Measurements from ENCODE around the gene SLC11A2.
A peak's percentile ranks its signal among the peaks of the same experiment; 100 is the strongest.
"Not testable (repeated sequence)": the region's sequence is repeated elsewhere in the genome, so short reads cannot be mapped to it uniquely, and the experiment has no call there.

The SLC11A2 gene

DNA sequence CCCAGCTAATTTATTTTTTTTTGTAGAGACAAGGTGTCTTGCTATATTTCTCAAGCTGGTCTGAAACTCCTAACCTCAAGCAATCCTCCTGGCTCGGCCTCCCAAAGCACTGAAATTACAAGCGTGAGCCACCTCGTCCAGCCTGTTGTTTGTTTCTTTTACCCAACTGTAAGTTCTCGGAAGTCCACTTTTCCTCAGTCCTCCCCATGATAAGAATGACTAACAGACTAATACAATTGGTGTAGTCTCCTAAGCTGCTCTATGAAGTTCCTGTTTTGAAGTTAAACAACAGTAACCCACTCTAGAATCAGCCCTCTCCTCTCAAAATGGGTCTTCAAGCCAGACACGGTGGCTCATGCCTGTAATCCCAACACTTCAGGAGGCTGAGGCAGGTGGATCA is 37.3 kb downstream of the SLC11A2 start:
- no peak for DNase-seq

DNA sequence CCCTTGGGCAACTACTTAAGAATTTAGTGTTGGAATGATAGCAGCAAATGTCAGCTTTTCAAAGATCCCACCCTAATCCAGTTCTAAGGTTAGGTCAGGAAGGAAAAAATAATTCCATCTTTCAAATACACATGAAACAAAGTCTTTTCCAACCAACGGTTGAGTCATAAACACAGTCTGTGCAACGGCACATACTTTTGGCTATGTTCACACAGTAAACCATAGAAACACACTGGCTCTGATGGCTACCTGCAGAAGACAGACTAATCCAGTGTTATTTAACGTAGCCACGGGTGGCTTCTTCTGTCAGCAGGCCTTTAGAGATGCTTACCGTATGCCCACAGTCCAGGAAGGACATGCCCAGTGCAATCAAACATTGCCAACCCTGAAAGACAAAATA is 38.1 kb downstream of the SLC11A2 start:
- DNase-seq: no peak

DNA sequence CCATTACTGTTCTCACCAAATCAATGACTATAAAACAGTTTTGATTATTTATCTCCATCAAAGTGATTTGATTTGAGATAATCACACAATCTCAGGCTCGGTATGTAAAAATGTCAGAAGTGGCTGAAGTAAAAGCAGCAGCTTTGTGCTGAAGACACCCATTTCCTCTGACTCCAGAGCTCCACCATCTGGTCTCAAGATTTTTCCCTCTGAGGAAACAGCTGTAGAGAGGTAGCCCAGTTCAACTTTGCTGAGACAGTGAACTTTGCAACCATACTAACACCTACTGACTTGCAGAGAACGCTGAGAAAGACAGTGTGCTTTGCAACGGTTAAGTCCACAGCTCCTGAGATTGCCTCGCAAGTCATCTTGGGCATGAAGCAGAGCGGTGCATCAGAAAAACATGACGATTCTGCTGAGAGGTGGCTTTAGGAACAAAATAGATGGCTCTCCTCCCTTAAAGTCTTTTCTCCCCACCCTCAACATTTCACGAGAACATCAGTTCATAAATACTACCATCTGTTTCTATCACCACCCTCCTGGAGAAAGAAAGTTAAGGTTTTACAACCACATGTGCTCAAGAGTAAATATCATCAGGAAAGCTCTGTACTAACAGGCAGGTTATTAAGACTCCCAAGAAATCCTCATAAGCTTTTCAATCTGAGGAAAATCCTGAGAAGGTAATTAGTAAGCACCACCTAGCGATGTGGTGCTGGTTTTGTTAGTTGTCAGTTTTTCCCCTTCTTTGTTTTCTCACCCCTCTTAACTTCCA is 39.0 kb downstream of the SLC11A2 start:
- DNase-seq: peak in 4 of 6 experiments; percentile 6 to 41 (median 22)

DNA sequence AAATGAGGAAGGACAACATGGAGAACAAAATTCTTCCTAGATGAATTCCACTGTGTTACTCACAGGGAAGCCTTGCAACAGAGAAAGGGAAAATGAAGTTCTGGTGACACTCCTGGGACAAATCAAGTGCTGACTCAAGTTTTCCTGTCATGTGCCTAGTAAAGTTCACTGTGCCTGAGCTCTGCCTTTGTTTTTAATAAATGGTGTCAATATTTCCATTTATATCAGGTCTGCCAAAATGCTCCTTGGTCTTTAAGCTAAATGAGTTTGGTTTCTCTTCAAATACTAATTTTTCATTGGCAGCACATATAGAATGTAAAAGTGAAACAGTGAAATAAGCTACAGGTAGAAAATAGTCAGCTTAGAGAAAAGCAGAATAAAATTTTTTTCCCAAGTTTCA is 40.9 kb downstream of the SLC11A2 start:
- DNase-seq: no peak

DNA sequence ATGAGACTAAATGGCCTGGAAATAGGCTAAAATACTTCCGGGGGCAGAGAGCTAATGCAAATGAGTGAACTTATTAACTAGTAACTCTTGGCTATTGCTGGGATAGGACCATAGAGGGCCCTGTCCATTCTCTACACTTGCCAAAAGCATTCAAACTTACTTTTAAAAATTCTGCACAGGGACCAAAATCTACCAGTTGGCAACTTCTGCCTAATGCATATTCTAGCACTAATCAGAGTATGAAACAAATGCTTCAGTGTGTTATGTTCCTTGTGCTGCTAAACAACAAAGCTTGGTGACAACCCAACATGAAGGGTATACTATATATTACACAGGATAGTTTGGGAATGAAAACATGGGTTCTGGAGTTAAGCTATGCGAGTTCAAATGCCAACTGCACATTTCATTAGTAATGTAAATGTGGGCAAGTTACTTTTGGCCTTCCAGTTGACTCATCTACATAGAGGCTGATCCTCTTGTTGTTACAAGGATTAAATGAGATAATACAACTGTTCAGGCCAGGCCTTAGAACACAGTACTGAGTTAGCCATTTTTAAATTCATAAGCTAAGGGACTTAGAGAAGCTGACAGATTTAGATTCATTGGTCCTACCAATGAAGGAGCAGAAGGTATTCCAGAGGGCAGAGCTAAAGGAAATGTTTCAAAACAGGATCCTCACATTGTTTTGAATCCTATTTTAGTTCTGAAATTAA is 41.4 kb downstream of the SLC11A2 start:
- DNase-seq: no peak

DNA sequence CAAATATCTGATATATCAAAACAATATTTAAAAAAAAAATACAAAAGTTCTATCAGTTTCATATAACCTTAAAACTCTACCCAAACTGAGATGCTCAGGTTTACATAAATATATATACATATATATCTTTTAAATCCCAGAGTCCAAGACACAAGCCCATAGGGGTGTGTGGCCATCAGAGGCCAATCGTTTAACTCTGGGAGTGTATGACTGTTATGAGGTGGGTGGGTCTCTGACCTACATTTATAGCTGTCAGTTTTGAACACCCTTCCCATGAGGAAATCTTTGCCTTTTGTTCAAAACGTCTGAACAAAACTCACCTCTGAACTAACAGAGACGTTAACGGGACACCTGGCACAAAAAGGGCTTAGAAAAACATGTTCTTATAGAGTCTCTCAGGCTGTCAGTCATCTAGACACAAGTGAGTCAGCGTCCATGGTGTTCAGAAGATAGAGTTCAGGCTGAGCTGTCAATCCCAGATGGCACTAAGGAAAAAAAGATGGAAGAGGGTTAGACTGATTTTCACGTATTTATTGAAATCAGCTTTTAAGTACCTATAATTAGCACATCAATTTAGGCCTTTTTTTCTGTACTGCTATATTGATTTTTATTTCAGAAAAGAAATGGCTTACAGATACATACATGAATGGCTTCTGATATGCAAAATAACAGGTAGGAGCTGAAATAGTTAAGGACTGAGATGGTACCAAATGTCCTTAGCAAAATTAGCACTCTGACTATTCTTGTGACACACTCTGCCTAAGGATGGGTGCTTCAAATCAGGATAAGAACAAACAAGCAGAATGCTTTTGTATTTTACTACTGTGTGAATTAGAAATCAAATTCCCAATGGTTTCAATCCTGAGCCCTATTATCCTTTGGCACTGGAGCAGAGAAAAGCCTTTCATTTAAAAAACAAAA is 44.6 kb downstream of the SLC11A2 start:
- no peak for DNase-seq

DNA sequence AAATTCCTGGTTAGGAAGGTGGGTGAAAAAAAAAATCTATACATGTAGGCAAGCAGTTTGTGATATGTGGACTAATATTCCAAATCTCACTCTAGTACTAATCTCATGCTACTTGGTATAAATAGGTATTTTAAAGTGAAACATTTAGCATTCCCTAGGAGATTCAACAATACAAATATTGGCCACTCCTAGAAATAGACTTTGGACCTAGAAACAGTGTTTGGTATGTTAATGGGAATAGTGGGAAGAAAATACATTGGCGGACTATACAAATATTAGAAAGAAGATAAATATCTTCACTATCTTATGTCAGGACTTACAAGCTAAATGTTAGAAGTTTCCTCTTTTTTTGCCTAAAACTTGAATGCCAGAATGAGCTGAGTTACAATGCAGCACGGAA is 45.6 kb downstream of the SLC11A2 start:
- no peak for DNase-seq

DNA sequence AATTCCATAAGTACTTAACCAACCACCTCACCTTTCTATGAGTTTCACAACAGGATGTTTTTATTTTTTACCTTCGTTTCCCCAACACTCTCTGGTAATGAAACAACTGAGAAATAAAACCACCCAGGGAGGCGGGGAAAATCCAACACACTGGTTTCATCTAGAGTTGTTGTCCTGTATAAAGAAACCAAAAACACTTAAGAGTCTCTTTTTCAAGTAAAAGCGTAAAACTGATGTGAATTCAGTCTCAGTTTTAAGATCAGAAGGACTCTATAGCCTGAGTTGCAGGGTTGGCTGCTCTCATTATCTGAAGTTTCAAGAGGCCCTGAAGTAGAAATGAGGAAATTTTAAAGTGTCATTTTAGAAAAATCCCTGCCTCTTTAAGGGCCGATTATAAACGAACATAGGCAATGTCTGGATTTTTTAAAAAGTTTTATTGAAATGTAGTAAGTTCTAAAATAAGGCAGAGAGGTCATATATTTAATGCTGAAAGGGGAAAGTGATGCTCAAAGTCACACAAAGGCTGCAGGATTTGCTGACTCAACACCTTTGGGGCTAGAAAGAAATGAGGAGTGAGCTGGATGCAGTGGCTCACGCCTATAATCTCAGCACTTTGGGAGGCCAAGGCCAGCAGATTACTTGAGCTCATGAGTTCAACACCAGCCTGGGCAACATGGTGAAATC is 46.7 kb downstream of the SLC11A2 start:
- no peak for DNase-seq

DNA sequence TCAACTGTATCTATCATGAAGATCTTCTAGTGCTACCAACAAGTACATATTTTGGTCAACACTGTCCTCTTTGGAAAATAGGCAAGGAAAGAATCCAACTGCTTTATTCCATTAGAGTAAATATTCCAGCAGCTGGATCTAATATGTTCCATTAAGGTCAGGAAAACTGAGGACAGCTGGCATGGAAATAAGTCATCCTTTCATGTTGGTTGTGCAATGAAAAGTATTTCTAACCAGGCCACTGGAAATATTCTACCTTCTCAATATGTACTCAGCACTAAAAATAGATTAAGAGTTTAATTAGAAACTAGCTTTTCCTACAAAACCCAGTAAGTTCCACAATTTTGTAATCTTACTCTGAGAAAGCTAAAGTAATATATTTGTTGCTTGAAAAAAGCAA is 54.2 kb downstream of the SLC11A2 start:
- DNase-seq: no peak

DNA sequence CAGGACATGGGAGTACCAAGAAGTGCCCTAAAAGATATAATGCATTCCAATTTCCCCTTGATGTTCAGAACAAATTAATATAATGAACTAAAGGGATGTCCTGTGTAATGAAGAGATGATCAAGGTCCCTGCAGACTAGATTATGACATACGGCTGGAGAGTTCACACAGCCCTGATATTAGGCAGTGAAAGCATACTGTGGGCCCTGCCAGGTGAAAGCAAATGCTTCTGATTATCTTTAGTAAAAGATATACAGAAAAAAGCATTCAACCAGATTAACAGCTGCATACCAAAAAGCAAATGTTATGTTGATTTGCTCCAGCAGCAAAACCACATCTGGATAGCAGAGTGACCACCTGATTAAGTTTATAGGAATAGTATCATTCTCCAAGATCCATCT is 61.8 kb downstream of the SLC11A2 start:
- DNase-seq: no peak

DNA sequence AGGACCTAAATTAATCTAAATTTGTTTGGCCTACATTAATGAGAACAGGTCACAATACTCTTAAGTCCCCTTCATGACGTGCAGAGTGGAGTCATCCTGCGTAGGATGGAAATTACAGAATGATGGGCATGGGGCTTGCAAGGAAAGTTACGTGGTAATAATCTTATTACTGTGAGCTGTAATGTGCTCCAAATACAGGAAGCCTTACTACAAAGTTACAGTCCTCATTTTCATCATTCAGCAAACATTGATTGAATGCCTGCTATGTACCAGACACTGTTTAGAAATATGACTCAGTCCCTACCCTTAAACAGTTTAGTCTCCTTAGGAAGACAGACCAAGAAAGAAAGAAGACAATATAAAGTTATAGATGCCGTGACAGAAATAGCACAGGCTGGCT is 64.5 kb downstream of the SLC11A2 start:
- DNase-seq: no peak

DNA sequence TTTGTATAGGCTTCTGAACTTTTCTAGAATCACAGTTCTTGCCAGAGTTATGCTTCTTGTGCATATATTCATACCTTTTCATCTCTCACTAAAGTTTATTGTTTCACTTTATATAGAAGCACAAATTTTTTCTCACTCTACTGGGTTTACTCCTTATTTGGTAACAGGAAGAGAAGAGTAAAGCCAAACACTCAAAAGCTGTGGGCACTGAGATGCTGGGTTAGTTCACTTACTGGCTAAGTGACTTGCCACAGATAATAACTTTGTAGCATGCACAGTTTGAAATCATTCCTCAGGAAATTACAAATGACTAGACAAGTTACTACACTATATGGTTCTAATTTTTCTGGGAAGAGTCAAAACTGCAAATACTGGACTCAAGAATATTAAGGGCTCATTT is 66.1 kb downstream of the SLC11A2 start:
- DNase-seq: no peak

DNA sequence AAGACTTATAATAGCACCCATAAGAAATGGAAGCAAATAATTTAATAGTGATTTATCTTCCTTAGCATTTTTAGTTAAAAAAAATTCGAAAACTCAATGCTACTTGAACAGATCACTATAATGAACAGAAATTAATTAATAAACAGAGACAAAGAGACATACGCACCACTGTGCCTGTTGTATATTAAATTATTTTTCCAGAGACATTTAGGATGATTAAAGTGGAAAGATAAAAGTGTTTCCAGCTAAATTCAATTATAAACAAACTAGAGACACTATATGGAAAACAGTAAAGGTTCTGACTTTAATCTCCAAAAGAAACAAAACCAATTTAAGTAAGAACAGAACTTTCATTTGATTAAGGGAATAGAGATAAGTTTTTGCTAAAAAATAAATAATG is 70.5 kb downstream of the SLC11A2 start:
- DNase-seq: no peak

DNA sequence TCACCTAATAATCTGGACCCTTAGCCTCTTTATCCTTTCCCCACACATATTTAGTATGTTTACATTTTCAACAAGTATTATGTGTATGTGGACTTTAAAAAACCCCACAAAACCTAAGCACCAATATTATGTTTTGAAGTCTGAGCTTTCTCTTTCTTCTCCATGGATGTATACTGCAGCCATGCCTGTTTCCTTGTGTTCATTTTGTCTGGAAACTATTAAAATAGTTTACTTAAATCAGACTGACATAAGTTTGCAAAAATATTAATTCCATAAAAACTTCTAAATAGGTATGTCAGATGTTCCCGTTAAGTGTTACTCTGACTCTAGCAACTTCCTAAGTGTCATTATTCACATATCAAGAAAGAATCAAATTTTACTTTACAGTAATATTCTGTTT is 70.9 kb downstream of the SLC11A2 start:
- no peak for DNase-seq

DNA sequence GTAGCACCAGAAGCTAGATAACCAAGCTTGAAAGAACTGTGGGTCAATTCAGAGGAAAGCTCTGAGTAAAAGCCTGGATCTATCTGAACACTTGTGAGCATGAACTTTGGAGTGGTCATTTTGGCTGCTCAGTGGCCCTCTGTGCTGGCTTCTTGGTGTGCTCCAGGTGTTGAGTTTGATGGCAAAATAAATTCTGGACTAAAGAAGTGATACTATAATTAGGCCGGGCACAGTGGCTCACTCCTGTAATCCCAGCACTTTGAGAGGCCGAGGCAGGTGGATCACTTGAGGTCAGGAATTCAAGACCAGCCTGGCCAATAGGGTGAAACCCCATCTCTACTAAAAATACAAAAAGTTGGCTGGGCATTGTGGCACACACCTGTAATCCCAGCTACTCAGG is 71.4 kb downstream of the SLC11A2 start:
- DNase-seq: not testable (repeated sequence)

DNA sequence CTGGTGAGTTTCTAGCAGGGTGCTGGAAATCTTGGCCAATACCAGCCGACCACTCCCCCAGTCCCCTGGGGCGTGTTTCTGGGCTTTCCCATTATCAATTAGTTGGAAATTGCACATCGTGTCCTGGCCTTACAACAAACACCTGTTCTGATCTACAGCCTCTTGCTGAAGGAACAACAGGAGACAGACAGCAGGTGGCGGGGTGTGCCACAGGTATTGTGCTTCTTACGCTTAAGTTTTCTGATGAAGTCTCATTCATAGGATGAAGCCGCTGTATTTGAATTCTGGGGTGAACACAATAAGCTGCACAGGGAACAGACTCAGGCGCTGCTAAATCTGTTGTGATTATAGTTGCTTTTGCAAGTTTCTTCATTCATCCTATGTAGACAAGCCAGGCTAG is 73.1 kb downstream of the SLC11A2 start:
- DNase-seq: no peak

DNA sequence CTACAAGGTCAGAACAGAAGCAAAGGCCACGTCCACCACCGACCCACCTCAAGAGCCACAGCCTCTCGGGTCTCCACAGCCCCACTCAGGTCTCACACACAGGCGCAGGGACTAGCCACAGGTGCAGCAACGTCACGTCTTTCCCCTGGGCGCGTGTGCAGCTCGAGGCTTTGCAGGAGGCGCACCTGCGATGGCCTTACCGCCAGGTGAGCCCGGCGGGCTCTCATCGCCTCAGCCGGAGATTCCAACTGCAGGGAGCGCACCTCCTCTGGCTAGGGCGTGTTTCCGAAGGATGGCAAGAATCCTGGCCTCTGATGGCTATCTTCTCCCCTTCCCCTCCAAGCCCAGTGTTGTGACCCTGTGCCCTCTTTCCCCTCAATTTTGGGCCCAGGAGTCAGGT is 73.7 kb downstream of the SLC11A2 start, which contains the start of gene HIGD1C:
TSS of gene HIGD1C (plus strand) at position 35 of the 400 bp plus-strand sequence. CDS start 1,455 bp downstream, outside the sequence.
- DNase-seq: no peak

DNA sequence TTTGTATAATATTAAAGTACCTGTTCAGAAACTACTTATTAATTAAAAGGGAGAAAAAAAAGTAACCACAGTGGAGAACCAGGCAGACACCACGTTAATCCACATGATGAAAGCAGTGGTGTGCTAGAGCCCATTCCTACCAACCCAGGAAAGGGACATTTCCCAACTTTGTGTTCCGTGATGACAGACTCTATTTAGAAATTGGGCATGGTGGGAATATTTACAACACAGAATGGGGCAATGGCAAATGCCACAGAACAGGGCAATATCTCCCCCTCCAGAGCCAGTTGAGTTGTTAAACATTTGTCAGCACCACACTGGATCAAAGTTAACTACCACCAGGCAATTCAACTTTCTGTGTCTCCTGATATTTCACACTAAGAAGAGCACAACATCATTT is 75.1 kb downstream of the SLC11A2 start:
- DNase-seq: no peak

DNA sequence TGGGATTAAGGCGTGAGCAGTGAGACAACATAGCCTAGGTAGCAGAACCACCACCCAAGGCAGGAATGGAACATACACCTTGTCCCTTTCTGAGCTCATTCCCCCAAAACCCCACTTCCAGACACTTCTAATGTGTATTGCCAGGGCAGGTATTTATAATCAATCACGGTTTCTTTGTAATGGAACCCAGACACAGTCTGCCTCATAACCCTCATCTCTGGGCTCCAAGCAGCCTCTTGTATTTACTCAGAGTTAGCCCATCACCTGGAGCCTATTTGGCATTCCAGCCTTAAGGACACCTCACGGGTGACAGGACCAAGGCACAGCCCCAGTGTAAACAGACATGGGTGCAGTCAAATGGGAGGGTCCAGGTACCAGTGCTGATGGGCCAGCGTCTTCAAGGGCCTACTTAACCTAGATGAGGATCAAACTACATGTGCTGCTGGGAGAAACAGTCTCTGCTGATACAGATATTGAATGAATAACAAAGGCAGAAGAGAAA is 76.3 kb downstream of the SLC11A2 start:
- no peak for DNase-seq

DNA sequence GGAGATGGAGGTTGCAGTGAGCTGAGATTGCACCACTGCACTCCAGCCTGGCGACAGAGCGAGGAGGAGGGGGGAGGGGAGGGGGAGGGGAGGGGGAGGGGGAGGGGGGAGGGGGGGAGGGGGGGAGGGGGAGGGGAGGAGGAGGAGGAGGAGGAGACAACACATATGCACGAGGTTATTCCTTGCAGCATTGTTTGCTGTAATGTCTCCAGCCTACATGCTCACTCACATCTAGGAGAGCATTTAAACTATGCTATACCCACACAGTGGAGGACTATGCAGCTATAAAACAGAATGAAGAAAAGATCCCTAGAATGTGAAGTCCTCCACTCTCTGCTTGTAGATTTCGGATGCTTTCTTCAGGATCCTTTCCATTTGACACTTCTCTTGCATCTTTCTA is 77.4 kb downstream of the SLC11A2 start:
- no peak for DNase-seq

DNA sequence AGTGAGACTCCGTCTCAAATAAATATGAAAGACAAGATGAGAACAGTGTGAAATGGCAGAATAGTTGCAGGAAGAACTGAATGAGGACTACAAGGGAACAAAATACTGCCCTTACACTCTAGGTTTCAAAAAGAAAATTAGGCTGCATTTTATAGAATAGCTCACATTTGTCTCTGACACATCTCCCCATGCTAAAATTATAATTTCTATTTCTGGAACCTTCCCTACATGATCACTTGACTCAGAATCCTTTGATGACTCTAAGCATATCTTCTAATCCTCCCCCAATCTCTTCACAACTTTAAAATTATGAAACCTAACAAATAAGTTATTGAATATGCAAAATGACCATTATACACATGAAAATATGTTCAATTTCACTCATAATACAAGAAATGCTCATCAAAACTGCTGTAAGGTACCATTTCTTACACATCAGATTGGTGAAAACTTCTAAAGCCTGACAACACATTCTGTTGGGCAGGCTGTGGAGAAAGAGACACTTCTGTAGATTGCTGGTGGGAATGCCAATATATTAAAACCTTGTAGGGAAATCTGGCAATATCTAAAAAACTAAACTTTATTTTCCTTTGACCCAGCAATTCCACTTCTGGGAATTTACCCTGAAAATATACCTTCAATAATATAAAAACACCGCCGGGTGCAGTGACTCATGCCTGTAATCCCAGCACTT is 78.1 kb downstream of the SLC11A2 start:
- no peak for DNase-seq

DNA sequence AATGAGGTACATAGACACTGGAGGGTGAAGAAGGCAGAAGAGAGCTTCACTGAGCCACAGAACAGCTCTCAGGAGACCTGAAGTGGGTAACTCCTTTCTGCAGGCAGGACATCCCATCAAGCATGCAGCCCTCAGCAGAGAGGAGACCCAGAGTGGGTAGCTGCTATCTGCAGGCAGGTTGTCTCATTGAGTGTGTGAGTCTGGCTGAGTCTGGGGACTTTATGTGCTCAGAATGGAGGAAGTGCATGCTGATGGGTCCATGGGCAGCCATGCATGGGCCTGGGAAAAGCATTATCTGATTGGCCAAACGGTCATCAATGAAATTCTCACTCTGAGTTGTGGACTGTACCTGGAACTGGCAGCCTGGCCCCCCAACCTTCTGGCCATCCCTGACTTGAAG is 88.5 kb downstream of the SLC11A2 start:
- DNase-seq: no peak

All from stimulated activated naive CD4-positive, alpha-beta T cell (primary cell).